ENCODE results near the gene TNFRSF19.
A peak's percentile ranks its signal among the peaks of the same experiment; 100 is the strongest.

Gene TNFRSF19

GRCh38 chr13:23636360-23636759, 66.1 kb downstream of the TNFRSF19 start:
- no peak overlapping the region; a peak in 1 of 22 replicates for H3K27ac ChIP-seq
- no peak overlapping the region for H3K4me3 ChIP-seq
- H3K36me3 ChIP-seq = no peaks in the 10 kb centered on the region
- no peak for TF ChIP-seq Cebpa-rat (IDR thresholded peaks at IDR 0.05)
- no peak overlapping the region for H3K9ac ChIP-seq
- peaks cover 6 to 36% (median 27%) of the 10 kb centered on the region in 10 experiments; a peak in 18 of 20 replicates for H3K4me1 ChIP-seq
- no peaks in the 10 kb centered on the region for H4K20me1 ChIP-seq
- H3K4me2 ChIP-seq = peak overlapping the region in 7 of 11 experiments; percentile 2 to 73 (median 45); a peak in 12 of 22 replicates
- no peaks in the 10 kb centered on the region for H3K9me3 ChIP-seq (replicated peaks in 1 of 11)
- H3K27me3 ChIP-seq = no peaks in the 10 kb centered on the region

GRCh38 chr13:23637829-23638228, 67.6 kb downstream of the TNFRSF19 start:
- no peak for TF ChIP-seq Cebpa-rat (IDR thresholded peaks at IDR 0.05)
- H3K27ac ChIP-seq = no peak overlapping the region
- no peaks in the 10 kb centered on the region for H3K9me3 ChIP-seq (replicated peaks in 1 of 11)
- no peaks in the 10 kb centered on the region for H3K36me3 ChIP-seq
- no peaks in the 10 kb centered on the region for H3K27me3 ChIP-seq
- no peaks in the 10 kb centered on the region for H4K20me1 ChIP-seq
- no peak overlapping the region for H3K9ac ChIP-seq
- H3K4me1 ChIP-seq = peaks cover 6 to 36% (median 27%) of the 10 kb centered on the region in 10 experiments; a peak in 18 of 20 replicates
- peak overlapping the region; percentile 16 to 73 (median 61); a peak in 19 of 22 replicates for H3K4me2 ChIP-seq
- H3K4me3 ChIP-seq = no peak overlapping the region

GRCh38 chr13:23639674-23640073, 69.5 kb downstream of the TNFRSF19 start:
- no peak for TF ChIP-seq Cebpa-rat (IDR thresholded peaks at IDR 0.05)
- Histone ChIP-seq H3K9me3 (replicated peaks in 1 of 11) (0 out of 22 replicates have a peak, but pooled peaks cover 0 to 4% (median 0%) of the 10 kb centered on the region in 11 experiments), H3K4me3 (no peak overlapping the region), H3K9ac (no peak overlapping the region), H3K4me1 (peaks cover 6 to 36% (median 27%) of the 10 kb centered on the region in 10 experiments; a peak in 18 of 20 replicates), H3K27ac (no peak overlapping the region), H3K4me2 (no peak overlapping the region), H3K27me3 (no peaks in the 10 kb centered on the region), H4K20me1 (no peaks in the 10 kb centered on the region), H3K36me3 (no peaks in the 10 kb centered on the region)

- 0 out of 22 replicates have a peak, but pooled peaks cover 0 to 4% (median 0%) of the 10 kb centered on the region in 11 experiments for H3K9me3 ChIP-seq (replicated peaks in 1 of 11)
- H4K20me1 ChIP-seq = no peaks in the 10 kb centered on the region
- H3K4me2 ChIP-seq = no peak overlapping the region
- no peak overlapping the region for H3K4me3 ChIP-seq
- no peaks in the 10 kb centered on the region for H3K27me3 ChIP-seq
- H3K36me3 ChIP-seq = no peaks in the 10 kb centered on the region
- peaks cover 6 to 18% (median 15%) of the 10 kb centered on the region in 10 experiments; a peak in 18 of 20 replicates for H3K4me1 ChIP-seq
- no peak for TF ChIP-seq Cebpa-rat (IDR thresholded peaks at IDR 0.05)
- no peak overlapping the region for H3K9ac ChIP-seq
- no peak overlapping the region for H3K27ac ChIP-seq
Observed at GRCh38 chr13:23642110-23642509, 71.9 kb downstream of the TNFRSF19 start.

- no peak overlapping the region for H3K4me2 ChIP-seq
- H3K27ac ChIP-seq = no peak overlapping the region
- 0 out of 22 replicates have a peak, but pooled peaks cover 0 to 4% (median 0%) of the 10 kb centered on the region in 11 experiments for H3K9me3 ChIP-seq (replicated peaks in 1 of 11)
- H3K36me3 ChIP-seq = no peaks in the 10 kb centered on the region
- no peaks in the 10 kb centered on the region for H4K20me1 ChIP-seq
- H3K4me3 ChIP-seq = no peak overlapping the region
- no peak for TF ChIP-seq Cebpa-rat (IDR thresholded peaks at IDR 0.05)
- no peaks in the 10 kb centered on the region for H3K27me3 ChIP-seq
- H3K4me1 ChIP-seq = peaks cover 0 to 4% (median 2%) of the 10 kb centered on the region in 10 experiments; a peak in 16 of 20 replicates
- no peak overlapping the region for H3K9ac ChIP-seq
Observed at GRCh38 chr13:23643338-23644125, 73.3 kb downstream of the TNFRSF19 start.

- no peak for TF ChIP-seq Cebpa-rat (IDR thresholded peaks at IDR 0.05)
- no peak overlapping the region for H3K4me3 ChIP-seq
- H3K4me2 ChIP-seq = no peak overlapping the region
- 0 out of 22 replicates have a peak, but pooled peaks cover 0 to 4% (median 0%) of the 10 kb centered on the region in 11 experiments for H3K9me3 ChIP-seq (replicated peaks in 1 of 11)
- no peaks in the 10 kb centered on the region for H3K4me1 ChIP-seq
- H4K20me1 ChIP-seq = no peaks in the 10 kb centered on the region
- H3K9ac ChIP-seq = no peak overlapping the region
- no peaks in the 10 kb centered on the region for H3K36me3 ChIP-seq
- no peak overlapping the region for H3K27ac ChIP-seq
- H3K27me3 ChIP-seq = no peaks in the 10 kb centered on the region
Observed at GRCh38 chr13:23644126-23644419, 73.9 kb downstream of the TNFRSF19 start.

- no peak overlapping the region for H3K4me2 ChIP-seq
- no peak for TF ChIP-seq Cebpa-rat (IDR thresholded peaks at IDR 0.05)
Observed at GRCh38 chr13:23644527-23645138, 74.4 kb downstream of the TNFRSF19 start.

GRCh38 chr13:23645851-23646250, 75.6 kb downstream of the TNFRSF19 start:
- no peaks in the 10 kb centered on the region for H3K27me3 ChIP-seq
- no peaks in the 10 kb centered on the region for H3K36me3 ChIP-seq
- 0 out of 22 replicates have a peak, but pooled peaks cover 0 to 4% (median 0%) of the 10 kb centered on the region in 11 experiments for H3K9me3 ChIP-seq (replicated peaks in 1 of 11)
- H4K20me1 ChIP-seq = no peaks in the 10 kb centered on the region
- no peaks in the 10 kb centered on the region for H3K4me1 ChIP-seq
- H3K4me3 ChIP-seq = no peak overlapping the region
- H3K27ac ChIP-seq = no peak overlapping the region
- H3K9ac ChIP-seq = no peak overlapping the region
- TF ChIP-seq Cebpa-rat (IDR thresholded peaks at IDR 0.05) = no peak
- no peak overlapping the region for H3K4me2 ChIP-seq

More at GRCh38 chr13:23644527-23645138, 74.4 kb downstream of the TNFRSF19 start:
- H3K36me3 ChIP-seq = no peaks in the 10 kb centered on the region
- H3K27me3 ChIP-seq = no peaks in the 10 kb centered on the region
- no peaks in the 10 kb centered on the region for H4K20me1 ChIP-seq
- H3K9me3 ChIP-seq (replicated peaks in 1 of 11) = 0 out of 22 replicates have a peak, but pooled peaks cover 0 to 4% (median 0%) of the 10 kb centered on the region in 11 experiments
- no peaks in the 10 kb centered on the region for H3K4me1 ChIP-seq
- H3K27ac ChIP-seq = no peak overlapping the region
- H3K9ac ChIP-seq = no peak overlapping the region
- H3K4me3 ChIP-seq = no peak overlapping the region

GRCh38 chr13:23651439-23651838, 81.2 kb downstream of the TNFRSF19 start:
- Histone ChIP-seq H4K20me1 (no peaks in the 10 kb centered on the region; a peak in 1 of 22 replicates), H3K4me3 (no peak overlapping the region), H3K27ac (no peak overlapping the region), H3K4me2 (no peak overlapping the region), H3K4me1 (peaks cover 0 to 4% (median under 1%) of the 10 kb centered on the region in 10 experiments; a peak in 5 of 20 replicates), H3K27me3 (no peaks in the 10 kb centered on the region), H3K9me3 (replicated peaks in 1 of 11) (no peaks in the 10 kb centered on the region), H3K36me3 (no peaks in the 10 kb centered on the region), H3K9ac (no peak overlapping the region)
- TF ChIP-seq Cebpa-rat (IDR thresholded peaks at IDR 0.05) = no peak
